ENCODE measurements around the gene OBSCN.
A peak's percentile ranks its signal among the peaks of the same experiment; 100 is the strongest.

The OBSCN gene

DNA sequence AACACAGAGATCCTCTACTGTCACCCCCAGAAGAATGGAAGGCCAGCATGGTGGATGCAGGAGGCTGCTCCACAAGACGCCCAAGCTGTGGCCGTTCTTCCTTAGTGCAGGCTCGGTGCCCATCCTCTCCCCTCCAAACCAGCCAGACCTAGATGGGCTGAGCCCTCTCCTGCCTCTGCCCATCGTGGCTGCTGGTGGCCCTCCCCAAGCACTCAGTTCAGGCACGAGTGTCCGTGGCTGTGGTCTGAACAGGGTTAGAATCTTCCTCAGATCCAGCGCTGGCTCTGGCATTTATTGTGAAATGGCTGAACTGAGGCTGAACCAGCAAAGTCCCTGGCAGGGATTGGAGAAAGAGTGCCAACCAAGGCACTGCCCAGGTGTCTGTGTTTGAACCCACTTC is 139.3 kb downstream of the OBSCN start:
- peak; percentile 9 for DNase-seq

DNA sequence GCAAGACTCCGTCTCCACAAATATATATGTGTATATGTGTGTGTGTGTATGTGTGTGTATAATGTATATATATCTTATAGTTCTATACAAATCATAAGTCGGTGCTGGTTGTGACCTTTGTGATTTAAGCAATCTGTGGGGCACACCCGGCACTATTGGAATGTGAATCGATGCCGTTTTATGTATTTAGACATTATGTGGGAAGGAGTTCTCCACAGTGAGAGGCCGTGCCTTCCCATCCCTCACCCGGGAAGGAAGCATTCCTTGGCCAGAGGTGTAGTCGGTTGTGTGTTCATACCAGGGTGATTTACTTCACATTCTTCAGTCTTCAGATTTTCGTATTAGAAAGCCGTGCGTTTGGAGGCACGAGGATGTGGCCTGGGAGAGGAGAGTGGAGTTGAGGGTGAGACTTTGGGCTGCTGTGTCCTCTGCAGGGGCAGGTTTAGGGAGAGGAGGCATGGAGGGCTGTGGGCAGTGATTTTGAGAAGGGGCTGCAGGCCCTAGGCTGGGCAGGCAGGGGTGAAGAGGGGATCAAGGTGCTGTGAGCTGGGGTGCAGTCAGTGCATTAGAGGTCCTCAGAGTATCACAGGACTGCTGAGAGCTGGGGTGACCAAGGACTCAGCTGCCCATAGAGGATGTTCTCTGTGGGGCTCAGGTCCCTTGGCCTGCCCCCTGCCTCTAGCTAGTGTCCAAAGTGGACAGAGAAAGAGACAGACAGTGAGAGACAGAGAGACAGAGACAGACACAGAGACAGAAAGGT is 141.0 kb downstream of the OBSCN start:
- DNase-seq = no peak

DNA sequence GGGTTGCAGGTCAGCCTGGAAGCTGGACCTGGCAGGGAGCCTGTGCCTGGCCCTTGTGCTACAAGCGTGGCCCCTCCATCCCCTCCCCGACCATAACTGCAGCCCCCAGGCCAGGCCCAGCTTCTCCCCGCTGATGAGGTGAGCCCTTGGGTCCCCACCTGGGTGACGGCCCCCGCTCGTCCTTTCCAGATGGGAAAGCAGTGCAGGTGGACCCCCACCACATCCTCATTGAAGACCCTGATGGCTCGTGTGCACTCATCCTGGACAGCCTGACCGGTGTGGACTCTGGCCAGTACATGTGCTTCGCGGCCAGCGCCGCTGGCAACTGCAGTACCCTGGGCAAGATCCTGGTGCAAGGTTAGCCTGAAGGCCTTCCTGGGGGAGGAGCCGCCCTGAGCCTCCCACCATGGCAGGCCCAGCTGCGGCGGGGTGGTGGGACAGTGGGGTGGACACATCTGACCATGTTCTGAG is 141.9 kb downstream of the OBSCN start:
- DNase-seq = no peak

DNA sequence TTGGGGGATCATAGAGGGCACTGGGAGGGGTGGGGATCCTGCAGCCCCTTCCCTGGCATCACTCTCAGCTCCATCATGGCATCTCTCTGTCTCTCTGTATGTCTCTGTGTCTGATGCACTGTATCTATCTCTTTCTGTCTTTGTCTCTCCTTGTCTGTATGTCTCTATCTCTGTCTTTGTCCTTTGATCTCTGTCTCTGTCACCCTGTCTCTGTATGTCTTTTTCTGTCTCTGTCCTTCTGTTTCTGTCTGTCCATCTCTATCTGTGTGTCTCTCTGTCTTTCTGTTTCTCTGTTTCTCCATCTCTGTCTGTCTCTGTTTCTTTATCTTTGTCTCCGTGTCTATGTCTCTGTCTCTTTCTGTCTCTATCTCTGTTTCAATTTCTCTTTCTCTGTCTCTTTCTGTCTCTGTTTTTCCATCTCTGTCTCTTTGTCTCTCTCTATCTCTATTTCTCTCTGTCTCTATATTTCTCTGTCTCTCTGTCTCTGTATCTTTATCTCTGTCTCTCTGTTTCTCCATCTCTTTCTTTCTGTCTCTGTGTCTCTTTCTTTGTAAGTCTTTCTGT is 142.4 kb downstream of the OBSCN start:
- DNase-seq = no peak

DNA sequence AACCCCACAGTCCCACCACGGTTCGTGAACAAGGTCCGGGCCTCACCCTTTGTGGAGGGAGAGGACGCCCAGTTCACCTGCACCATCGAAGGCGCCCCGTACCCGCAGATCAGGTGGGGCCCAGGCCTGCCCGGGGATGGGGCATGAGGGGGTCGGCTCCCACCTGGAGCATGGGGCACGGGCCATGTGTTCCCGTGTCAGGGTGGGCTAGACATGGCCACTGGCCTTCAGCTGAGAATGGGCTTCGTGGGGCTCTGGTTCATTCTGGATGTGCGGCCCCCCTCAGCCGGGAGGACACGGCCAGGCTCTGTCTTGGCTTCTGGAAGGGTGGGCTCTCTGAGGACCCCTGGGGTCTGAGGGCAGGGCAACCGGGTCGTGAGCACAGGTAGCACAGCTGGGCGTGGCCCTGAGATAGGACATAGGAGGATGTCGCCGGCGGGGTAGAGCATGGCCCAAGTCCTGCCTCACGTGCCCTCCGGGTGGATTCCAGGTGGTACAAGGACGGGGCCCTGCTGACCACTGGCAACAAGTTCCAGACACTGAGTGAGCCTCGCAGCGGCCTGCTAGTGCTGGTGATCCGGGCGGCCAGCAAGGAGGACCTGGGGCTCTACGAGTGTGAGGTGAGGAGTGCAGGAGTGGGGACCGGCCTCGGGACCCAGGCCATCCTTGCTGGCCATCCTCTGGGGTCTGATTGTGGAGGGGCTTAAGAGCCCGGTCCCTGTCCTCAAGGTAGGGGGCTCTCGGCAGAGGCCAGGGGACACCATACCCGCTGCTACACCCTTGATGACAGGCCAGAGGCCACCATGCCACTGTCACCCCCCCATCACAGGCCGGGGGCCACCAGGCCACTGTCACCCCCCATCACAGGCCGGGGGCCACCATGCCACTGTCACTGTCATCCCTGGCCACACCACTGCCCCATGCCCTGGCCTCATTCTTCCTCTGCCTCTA is 143.3 kb downstream of the OBSCN start:
- DNase-seq = no peak

DNA sequence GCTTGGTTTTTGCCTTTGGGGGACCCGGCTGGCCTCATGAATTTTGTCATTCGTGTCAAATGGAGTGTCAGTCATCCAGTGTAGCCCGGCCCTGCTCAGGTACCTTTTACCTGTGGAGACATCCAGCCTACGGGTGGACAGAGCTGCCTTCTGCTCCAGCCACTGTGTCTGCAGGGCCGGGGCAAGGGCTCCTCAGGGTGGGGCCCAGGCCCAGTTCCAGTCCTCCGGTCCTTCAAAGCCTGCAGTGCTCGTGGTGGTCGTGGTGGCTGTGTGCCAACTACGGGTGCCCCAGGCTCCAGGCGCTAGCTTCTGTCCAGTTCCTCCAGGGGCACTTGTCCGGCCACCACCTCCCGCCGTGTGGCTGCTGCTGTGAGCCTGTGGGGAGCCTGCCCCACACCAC is 144.0 kb downstream of the OBSCN start:
- no peak for DNase-seq

DNA sequence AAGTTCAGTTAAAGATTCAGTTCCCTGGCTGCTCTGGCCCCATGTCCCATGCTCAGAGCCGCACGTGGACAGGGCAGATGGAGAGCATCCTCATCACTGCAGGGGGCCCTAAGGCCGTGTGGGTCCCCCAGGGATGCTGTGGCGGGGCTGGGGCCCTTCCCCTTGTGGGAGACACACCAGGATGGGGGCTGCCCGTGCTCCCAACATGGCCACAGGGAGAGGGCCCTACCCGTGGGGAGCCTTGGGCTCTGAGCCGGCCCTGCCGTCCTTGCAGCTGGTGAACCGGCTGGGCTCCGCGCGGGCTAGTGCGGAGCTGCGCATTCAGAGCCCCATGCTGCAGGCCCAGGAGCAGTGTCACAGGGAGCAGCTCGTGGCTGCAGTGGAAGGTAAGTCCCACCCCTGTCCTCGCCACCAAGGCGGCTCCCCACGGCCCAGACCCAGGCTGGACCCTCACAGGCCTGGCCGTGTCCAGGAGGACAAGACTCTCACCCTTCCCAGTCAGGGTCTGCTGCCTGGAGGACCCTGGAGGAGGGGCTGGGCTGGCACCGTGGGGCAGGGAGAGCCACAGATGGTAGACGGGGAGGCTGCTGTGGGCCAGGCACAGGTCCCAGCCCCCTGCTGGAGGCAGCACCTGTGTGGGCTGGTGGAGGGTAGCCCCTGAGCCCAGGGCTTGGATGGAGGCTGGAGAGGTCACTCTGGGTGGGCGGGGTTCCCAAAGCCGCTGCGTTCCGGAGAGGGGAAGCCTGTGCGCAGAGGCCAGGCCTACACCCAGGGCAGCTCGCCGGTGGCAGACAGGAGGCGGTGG is 145.0 kb downstream of the OBSCN start:
- no peak for DNase-seq

DNA sequence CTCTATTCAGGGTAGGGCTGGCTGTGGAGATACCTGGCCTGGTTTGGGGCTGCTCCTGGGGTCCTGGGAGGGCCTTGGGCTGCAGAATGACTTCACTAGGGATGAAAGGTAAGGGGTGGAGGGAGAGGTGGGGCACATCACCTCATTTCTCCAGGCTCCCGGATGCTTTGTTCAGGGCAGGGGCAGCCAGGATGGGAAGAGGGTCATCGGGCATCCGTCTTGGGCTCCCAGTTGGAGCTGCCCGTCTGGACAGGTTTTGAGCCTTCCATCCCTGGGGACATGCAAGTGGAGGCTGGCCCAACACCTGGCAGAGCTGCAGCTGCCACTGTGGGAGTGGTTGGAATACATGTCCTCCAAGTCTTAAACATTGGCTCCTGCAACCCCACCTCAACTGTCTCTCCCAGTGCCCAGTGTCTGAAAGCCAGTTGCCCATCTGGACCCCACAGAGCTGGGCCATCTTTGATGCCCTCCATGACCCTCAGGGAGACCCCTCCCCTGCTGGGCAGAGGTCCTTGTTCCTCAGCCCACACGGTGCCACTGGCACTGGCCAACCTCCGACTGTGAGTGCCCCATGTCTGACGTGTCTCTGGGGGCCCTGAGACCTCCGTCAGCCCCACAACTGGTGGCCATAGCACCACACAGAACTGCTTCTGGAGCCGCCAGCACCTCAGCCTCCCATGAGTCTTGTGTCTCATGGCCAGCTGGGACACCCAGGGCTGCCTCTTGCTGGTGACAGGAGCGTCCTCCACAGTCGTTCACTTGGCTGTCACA is 145.9 kb downstream of the OBSCN start:
- no peak for DNase-seq

DNA sequence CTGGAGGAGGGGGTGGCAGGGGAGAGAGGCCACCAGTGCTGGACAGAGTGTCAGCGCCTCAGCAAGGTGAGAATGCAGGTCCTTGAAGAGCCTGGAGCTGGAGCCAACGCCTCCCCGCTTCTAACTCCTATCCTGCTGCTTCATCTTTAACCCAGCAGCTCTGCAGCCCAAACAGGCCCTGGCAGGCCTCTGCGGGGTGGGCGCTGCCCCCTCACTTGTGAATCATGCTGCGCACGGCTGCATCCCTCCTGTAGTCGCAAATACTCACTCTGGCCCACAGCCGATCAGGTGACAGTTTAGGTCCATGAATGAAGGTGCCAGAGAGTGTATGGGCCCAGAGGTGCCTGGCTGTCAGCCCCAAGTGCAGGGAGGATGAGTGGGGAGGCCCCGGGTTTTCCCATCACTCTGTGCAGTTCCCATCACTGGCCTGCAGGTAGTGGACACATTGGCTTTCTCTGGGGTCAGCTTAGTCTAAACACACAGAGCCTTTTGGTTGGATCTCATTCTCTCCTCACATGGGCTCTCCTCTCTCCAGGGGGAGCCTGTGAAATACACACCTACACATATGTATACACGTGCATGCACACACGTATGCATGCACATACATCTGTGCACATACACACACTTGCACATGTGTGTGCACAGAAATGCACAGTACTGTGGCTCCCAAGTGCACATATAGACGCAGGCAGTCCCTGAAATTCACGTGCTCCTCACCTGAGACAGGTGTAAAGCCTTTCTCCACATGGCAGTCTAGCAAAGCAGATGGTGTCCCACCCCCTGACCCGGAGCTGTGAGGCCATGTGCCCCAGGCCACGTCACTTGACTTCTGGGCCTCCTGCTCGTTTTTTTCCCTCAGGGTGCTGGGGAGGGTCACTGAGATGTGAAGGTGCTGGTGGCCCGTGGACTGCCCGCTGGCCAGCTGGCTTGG is 146.8 kb downstream of the OBSCN start:
- no peak for DNase-seq

DNA sequence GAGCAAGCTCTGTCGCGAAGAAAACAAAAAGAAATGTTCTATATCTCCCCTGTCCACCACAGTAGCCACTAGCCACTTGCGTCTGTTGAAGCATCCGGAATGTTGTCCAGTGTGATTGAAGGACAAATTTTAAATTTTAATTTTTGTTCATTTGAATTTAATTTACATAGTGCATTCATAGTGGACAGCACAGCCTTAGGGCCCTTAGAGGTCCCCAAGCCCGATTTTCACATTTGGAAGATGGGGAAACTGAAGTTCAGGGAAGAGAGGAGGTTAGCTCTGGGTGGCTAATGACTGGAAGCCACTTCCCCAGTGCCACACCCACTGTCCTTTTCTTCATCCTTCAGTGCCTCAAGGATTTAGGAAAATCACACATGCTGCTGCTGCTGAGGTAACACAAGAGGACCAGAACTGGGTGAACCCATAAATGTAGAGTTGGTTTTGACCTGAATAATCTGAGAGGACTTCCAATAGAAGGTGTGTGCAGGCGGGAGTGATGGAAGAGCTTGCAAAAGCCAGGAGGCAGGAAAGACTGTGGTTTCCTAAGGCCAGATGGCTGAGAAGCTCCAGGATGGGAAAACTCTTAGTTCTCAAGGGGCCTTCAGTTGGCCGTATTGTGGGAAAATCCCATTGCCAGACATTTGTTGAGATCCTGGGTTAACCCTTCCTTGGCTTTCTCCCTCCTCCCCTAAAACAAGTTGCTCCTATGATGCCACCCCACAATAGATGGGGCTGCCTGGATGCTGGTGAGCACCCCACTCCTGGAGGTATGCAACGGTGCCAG is 149.2 kb downstream of the OBSCN start:
- DNase-seq = no peak

DNA sequence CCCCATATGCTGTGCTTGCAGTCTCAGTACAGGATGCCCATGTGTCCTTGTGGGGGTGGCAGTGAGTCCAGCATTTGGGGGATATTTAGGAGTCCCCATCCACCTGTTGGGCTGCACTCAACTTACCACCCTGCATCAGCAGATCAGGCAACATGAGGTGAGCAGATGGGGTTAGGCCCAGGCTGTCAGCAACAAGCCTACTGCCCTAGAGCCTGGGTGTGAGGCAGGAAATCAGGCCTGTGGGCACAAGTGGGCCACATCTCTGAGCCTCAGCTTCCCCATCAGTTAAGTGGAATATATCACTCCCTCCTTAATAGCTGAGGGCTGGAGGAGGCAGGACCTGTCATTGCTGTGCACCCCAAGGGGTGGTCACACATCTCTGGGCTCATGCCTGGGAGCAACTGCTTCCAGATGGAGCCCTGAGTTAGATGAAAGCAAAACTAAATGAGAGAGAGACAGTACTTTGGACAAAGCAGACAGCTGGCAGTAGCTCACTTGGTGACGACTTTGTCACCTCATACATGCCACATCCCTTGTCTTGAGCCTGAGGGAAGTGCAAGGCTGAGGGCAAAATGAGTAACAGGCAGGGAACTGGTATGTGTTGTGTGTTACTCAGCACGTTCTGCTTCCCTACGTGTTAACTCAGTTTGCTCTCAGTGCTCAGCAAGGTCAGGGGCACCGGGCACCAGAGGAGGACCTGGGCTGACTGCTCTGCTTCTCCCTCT is 150.4 kb downstream of the OBSCN start:
- DNase-seq = no peak

DNA sequence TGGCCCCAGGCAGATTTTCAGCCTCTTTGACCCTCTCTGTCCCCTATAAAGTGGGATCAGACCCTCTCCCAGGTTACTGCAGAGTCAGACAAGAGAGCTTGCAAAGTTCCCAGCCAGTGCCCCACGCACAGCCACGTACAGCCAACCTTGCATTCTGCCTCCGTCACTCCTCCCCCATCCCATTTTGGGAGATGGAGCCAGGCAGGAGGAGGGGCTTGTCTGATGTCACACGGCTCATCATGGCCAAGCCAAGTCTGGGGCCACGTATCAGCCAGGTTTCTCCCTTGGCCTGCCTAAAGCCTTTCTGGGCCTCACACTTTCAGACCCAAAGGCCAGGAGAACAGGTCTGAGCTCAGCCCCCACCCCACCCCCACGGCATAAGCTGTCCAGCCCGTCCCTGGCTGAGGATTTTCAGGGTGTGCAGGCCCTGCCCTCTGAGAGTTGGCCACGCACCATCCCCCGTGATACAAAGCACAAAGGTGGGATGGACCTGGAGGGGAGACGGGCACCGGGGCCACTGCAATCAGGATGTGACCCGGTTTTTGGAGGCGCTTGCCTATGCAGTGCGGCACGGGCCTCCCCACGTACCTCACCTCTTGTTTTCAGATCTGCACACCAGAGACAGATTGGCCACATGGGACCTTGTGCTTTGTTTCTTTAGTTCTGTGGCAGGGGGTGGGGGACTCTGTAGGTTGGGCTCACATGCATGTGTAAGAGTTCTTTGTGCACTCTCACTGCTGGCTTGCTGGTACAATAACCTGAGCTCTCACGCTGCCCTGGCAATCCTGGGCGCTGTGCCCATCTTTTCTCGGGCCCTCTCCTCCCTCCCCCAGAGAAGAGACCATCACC is 151.1 kb downstream of the OBSCN start:
- DNase-seq = no peak

DNA sequence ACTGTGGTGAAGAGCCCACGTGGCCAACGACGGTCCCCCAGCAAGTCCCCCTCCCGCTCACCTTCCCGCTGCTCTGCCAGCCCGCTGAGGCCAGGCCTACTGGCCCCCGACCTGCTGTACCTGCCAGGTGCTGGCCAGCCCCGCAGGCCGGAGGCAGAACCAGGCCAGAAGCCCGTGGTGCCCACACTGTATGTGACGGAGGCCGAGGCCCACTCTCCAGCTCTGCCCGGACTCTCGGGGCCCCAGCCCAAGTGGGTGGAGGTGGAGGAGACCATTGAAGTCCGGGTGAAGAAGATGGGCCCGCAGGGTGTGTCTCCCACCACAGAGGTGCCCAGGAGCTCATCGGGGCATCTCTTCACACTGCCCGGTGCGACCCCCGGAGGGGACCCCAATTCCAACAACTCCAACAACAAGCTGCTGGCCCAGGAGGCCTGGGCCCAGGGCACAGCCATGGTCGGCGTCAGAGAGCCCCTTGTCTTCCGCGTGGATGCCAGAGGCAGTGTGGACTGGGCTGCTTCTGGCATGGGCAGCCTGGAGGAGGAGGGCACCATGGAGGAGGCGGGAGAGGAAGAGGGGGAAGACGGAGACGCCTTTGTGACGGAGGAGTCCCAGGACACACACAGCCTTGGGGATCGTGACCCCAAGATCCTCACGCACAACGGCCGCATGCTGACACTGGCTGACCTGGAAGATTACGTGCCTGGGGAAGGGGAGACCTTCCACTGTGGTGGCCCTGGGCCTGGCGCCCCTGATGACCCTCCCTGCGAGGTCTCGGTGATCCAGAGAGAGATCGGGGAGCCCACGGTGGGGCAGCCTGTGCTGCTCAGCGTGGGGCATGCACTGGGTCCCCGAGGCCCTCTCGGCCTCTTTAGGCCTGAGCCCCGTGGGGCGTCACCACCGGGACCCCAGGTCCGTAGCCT is 152.0 kb downstream of the OBSCN start:
- no peak for DNase-seq

DNA sequence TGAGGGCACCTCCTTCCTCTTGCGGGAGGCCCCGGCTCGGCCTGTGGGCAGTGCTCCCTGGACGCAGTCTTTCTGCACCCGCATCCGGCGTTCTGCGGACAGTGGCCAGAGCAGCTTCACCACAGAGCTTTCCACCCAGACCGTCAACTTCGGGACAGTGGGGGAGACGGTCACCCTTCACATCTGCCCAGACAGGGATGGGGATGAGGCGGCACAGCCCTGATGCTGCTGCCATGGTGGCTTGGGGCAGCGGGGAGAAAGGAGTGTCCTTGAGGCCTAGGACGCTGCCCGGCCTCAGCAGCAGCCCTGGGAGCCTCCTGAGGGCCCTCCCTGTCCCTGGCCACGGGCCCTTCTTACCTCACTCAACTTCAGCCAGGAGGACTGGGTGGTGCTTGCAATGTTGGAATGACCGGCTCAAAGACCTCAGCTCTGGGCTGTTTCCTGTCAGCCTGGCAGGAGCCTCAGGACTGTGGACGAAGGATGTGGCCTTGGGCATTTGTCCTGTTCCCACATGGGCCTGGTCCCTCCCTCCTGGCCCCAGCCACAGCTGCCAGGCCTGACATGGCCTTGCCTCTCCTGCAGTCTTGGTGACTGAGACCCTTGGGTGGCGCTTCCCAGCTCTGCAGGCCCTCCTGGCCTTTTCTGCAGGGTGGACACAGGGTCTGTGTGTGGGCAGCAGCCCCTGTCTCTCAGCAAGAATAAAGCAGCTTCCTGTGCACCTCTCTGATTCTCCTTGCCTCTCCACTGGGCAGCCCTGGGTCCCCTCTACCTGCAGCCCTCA is 152.9 kb downstream of the OBSCN start:
- no peak for DNase-seq

DNA sequence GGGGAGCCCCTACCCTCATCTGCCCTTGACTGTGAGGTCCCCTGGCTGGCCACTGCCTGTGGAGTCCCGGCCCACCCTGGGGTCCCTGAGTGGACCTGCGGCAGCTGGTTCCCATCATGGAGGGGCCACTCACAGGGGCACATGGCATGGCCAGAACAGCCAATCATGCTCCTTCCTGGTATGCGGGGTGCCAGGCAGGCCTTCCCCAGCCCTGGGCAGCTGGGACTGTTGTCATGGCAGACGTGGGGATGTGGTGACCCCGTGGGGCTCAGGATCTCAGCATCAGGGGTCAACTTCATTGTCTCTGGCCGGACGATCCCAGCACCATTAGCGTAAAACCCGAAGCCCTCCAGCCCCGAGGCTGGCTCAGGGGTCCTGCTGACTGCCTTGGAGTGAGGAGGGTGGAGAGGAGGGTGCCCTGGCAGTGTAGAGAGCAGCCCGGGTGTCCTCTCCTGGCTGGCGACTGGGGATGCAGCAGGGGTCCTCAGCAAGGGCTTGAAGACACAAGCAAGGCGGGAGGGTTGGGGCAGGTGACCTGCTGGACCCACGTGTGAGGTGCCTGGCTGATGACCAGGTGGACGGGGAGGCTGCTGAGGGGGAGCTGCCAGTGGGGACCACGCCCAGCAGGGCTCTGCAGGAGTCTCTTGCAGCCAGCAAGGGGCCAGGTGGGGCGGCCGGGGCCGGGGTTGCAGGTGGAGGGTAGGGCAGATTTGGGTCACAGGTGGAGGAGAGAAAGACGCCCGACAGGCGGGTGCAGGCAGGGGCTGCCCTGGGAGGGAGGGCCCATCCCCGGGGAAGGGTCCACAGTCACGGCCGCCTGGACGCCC is 153.7 kb downstream of the OBSCN start:
- no peak for DNase-seq

Data from CD4-positive, alpha-beta T cell treated with Interleukin-15 for 1 hour (primary cell).